DOHH2 (cell line): ENCODE data around the gene TCIRG1.

ENCODE experiments used
- CTCF ChIP-seq: fragments of 200-600 bp; sonication (generic); IDR thresholded peaks from one replicate; pipeline ENCODE4 v1.5.1; 2014; ENCODE audit warnings: antibody characterized with exemption, mild to moderate bottlenecking, low read depth, low read length; ENCODE audit not compliant: poor library complexity, severe bottlenecking
- EZH2phosphoT487 ChIP-seq: fragments of 200-600 bp; sonication (generic); IDR thresholded peaks from 2 replicates; pipeline ENCODE4 v1.6.1; 2017; ENCODE audit warnings: borderline replicate concordance, mild to moderate bottlenecking, antibody characterized with exemption, low read length, moderate library complexity, mixed read lengths

GRCh38 chr11:68090287-68090686, 51.5 kb downstream of the TCIRG1 start:
- TF ChIP-seq CTCF (no peak), EZH2phosphoT487 (no peak)
